ENCODE results near the gene ZBTB6. TPM values are rescaled to one million over a fixed set of nuclear protein-coding genes. Genes with fewer than 3 reads are reported as not detected.
A peak's percentile ranks its signal among the peaks of the same experiment; 100 is the strongest.

The ZBTB6 gene
- total and polyA plus RNA-seq, 2 of the 13 experiments (the other 11 are each of a cell fraction or from before 2014, with no cell fraction given) = 3.7 to 7.1 TPM

DNA sequence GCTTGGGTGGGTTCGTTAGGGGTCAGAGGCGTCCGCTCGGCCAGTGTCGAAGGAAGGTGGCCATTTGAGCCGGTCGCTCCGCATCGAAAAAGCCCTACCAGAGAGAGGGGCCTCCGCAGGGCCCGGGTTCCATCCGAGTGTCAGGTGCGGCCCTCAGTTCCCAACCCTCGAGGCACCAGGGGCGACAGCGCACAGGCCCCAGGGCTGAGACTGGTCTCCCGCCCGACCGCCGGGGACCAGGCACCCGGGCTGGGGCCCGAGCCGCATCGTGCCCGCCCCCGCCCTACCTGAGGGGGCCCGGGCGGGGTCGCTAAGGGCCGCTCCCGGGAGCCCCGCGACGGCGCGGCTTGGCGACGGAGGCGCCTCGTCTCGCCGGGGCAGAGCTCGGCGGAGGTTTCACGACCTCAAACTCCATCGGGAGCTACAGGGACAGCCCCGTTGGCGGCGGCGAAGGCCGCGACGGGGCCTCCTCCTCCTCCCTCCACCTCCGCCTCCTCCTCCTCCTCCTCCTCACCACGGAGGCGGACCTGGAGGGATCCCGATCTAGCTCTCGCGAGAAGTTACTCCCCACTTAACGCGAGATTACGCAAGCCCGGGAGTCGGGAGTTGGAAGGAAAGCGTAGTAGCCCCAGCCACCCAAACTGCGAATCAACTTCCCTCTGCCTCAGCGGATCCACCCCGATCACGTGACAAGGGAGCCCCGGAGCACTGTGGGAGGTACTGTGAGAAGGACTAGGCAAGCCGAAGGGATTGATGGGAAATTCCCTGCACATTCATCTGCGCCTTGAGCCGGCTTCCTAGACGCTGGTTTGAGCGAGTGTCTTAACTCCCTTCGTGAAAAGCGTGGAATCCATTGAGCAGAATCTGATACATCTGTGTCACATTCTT, 8.1 kb downstream of the ZBTB6 start, which contains the start of gene RC3H2 (continued):
- TF ChIP-seq, protein P1, sequence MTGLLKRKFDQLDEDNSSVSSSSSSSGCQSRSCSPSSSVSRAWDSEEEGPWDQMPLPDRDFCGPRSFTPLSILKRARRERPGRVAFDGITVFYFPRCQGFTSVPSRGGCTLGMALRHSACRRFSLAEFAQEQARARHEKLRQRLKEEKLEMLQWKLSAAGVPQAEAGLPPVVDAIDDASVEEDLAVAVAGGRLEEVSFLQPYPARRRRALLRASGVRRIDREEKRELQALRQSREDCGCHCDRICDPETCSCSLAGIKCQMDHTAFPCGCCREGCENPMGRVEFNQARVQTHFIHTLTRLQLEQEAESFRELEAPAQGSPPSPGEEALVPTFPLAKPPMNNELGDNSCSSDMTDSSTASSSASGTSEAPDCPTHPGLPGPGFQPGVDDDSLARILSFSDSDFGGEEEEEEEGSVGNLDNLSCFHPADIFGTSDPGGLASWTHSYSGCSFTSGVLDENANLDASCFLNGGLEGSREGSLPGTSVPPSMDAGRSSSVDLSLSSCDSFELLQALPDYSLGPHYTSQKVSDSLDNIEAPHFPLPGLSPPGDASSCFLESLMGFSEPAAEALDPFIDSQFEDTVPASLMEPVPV (CRISPR knock-in tag; IDR thresholded peaks at IDR 0.05) = no peak
- TF ChIP-seq ZNF564 (CRISPR knock-in tag; IDR thresholded peaks at IDR 0.05) (no peak), GTF2F1 (IDR thresholded peaks at IDR 0.05; ENCODE audit: low read length) (peak; percentile 91), ZBTB21 (CRISPR knock-in tag; IDR thresholded peaks at IDR 0.05) (no peak), ZNF138 (CRISPR knock-in tag; IDR thresholded peaks at IDR 0.05; ENCODE audit: low read depth) (no peak), HDAC1 (CRISPR knock-in tag; IDR thresholded peaks at IDR 0.05) (peak; percentile 61; the same call in 1 of the 2 replicates), ZNF510 (CRISPR knock-in tag; IDR thresholded peaks at IDR 0.05; ENCODE audit: low read depth) (no peak), GABPA (IDR thresholded peaks at IDR 0.05; ENCODE audit: low read depth, low read length) (peak; percentile 42; the same call in 1 of the 2 replicates), GABPA (CRISPR knock-in tag; IDR thresholded peaks at IDR 0.05; ENCODE audit: low read depth) (peak; percentile 87), ZBTB7B (CRISPR knock-in tag; IDR thresholded peaks at IDR 0.05) (peak; percentile 39), TCF7L2 (IDR thresholded peaks at IDR 0.05; ENCODE audit: low read depth, low read length) (no peak), ZNF382 (CRISPR knock-in tag; IDR thresholded peaks at IDR 0.05; ENCODE audit: borderline replicate concordance) (no peak), SRSF4 (IDR thresholded peaks at IDR 0.05; ENCODE audit: low read depth, low read length, poor library complexity, severe bottlenecking) (no peak), ZNF816 (CRISPR knock-in tag; IDR thresholded peaks at IDR 0.05; ENCODE audit: borderline replicate concordance) (peak; percentile 62; the same call in 1 of the 2 replicates), ZNF232 (CRISPR knock-in tag; IDR thresholded peaks at IDR 0.05; ENCODE audit: borderline replicate concordance) (no peak), SMC3 (IDR thresholded peaks at IDR 0.05; ENCODE audit: low read length) (no peak)
- TF ChIP-seq, protein P2, sequence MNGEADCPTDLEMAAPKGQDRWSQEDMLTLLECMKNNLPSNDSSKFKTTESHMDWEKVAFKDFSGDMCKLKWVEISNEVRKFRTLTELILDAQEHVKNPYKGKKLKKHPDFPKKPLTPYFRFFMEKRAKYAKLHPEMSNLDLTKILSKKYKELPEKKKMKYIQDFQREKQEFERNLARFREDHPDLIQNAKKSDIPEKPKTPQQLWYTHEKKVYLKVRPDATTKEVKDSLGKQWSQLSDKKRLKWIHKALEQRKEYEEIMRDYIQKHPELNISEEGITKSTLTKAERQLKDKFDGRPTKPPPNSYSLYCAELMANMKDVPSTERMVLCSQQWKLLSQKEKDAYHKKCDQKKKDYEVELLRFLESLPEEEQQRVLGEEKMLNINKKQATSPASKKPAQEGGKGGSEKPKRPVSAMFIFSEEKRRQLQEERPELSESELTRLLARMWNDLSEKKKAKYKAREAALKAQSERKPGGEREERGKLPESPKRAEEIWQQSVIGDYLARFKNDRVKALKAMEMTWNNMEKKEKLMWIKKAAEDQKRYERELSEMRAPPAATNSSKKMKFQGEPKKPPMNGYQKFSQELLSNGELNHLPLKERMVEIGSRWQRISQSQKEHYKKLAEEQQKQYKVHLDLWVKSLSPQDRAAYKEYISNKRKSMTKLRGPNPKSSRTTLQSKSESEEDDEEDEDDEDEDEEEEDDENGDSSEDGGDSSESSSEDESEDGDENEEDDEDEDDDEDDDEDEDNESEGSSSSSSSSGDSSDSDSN (CRISPR knock-in tag; IDR thresholded peaks at IDR 0.05) = peak; percentile 92; the same call in 1 of the 2 replicates
- TF ChIP-seq, protein P3, sequence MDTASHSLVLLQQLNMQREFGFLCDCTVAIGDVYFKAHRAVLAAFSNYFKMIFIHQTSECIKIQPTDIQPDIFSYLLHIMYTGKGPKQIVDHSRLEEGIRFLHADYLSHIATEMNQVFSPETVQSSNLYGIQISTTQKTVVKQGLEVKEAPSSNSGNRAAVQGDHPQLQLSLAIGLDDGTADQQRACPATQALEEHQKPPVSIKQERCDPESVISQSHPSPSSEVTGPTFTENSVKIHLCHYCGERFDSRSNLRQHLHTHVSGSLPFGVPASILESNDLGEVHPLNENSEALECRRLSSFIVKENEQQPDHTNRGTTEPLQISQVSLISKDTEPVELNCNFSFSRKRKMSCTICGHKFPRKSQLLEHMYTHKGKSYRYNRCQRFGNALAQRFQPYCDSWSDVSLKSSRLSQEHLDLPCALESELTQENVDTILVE (CRISPR knock-in tag; IDR thresholded peaks at IDR 0.05) = 0 out of 2 replicates have a peak, but pooled peaks have one; percentile 69
- TF ChIP-seq, protein P4, sequence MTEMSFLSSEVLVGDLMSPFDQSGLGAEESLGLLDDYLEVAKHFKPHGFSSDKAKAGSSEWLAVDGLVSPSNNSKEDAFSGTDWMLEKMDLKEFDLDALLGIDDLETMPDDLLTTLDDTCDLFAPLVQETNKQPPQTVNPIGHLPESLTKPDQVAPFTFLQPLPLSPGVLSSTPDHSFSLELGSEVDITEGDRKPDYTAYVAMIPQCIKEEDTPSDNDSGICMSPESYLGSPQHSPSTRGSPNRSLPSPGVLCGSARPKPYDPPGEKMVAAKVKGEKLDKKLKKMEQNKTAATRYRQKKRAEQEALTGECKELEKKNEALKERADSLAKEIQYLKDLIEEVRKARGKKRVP (CRISPR knock-in tag; IDR thresholded peaks at IDR 0.05) = peak in 1 of 2 experiments; percentile 60; a peak in 2 of 4 replicates
- TF ChIP-seq, protein P5, sequence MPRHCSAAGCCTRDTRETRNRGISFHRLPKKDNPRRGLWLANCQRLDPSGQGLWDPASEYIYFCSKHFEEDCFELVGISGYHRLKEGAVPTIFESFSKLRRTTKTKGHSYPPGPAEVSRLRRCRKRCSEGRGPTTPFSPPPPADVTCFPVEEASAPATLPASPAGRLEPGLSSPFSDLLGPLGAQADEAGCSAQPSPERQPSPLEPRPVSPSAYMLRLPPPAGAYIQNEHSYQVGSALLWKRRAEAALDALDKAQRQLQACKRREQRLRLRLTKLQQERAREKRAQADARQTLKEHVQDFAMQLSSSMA (CRISPR knock-in tag; IDR thresholded peaks at IDR 0.05) = peak; percentile 59; the same call in 1 of the 2 replicates
- TF ChIP-seq, protein P6, sequence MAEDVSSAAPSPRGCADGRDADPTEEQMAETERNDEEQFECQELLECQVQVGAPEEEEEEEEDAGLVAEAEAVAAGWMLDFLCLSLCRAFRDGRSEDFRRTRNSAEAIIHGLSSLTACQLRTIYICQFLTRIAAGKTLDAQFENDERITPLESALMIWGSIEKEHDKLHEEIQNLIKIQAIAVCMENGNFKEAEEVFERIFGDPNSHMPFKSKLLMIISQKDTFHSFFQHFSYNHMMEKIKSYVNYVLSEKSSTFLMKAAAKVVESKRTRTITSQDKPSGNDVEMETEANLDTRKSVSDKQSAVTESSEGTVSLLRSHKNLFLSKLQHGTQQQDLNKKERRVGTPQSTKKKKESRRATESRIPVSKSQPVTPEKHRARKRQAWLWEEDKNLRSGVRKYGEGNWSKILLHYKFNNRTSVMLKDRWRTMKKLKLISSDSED (CRISPR knock-in tag; IDR thresholded peaks at IDR 0.05) = no peak

All from HepG2 (cell line).